HCEC 1CT (cell line): ENCODE data around the gene ALS2.
"Not testable (repeated sequence)": the region's sequence is repeated elsewhere in the genome, so short reads cannot be mapped to it uniquely, and the experiment has no call there.

Source experiments
- DNase-seq: peaks from one replicate; pipeline ENCODE4 v3.0.0-alpha.2; 2017

Gene ALS2

GRCh38 chr2:201793631-201794030, 12.9 kb upstream of the ALS2 start:
- DNase-seq, result no peak

- DNase-seq, result no peak
Observed at GRCh38 chr2:201790989-201791388, 10.3 kb upstream of the ALS2 start.

- DNase-seq, result no peak
Observed at GRCh38 chr2:201790291-201790690, 9.6 kb upstream of the ALS2 start.

- DNase-seq, result no peak
Observed at GRCh38 chr2:201789395-201789794, 8.7 kb upstream of the ALS2 start.

DNA sequence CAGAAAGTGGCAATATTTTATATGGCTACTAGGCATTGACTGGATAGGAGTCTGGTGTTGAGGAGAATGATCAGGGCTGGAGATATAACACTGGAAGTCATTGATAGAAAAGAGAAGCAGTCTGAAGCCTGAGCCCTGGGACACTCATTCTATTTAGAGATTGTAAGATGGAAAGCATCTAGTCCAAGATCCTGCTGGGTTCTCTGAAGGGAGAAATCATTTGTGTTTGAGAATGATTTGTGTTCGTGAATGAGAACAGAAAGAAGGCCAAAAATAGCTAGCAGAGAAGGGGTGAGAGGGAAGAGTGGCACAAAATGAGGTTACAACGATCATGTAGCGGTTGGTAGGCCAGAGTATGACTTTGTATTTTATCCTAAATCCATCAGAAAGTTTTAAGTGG, 7.6 kb upstream of the ALS2 start:
- no peak for DNase-seq

DNA sequence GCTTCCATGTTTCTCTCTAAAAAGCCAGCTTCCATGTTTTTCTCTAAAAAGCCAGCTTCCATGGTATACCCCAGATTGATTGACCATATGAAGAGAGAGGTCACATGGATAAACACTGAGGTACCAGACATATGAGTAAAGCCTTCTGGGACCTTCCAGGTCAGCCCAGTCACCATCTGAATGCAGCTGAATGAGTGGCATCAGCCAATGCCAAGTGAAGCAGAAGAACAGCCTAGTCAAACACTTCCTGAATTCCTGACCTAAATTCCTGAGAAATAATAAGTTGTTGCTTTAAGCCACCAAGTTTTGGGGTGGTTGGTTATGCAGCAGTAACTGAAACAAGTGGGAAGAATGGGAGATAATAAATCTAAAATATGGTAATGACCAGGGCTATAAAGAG, 5.7 kb upstream of the ALS2 start:
- DNase-seq, result no peak

DNA sequence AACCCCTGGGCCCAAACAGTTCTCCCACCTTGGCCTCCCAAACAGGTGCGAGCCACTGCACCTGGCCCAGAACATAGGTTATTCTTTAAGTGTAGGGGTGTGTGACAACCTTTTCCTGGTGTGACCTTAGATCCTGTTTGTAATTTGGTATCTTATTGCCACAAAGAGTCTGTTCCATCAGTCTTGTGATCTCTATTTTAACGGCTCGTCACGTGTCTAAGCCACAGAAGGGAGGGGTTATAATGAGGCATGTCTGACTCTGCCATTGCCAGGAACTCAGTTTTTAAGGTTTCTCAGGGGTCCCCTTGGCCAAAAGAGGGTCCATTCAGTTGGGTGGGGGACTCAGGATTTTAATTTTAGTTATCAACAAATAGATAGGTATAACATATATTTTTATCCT, 4.4 kb upstream of the ALS2 start:
- DNase-seq, result no peak

- DNase-seq, result no peak
Observed at GRCh38 chr2:201784563-201784962, 3.8 kb upstream of the ALS2 start.

DNA sequence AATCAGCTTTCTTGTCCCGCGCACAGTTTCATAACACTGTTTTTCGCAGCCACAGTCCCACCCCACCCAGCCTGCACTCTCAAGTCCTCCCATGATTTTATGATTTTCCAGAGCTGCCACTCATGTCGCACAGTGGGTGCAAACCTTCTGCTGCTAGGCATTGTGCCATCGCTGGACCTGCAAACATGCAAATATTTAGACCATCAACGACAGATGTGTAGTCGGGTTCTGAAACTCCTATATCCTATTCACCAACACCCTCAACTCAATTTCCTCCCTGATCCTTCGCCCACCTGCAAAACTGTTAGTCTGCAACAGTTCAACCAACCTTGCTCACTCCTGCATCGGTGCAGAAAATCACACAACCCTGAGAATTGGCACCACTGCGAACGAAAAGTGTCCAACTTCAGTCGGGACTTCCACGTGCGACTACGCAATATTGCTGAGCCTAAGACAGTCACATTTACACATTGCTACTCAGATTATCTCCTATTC, 871 bp upstream of the ALS2 start:
- peak; percentile 28 for DNase-seq

- peak; percentile 44 for DNase-seq
Observed at GRCh38 chr2:201779901-201780673, 646 bp downstream of the ALS2 start.

DNA sequence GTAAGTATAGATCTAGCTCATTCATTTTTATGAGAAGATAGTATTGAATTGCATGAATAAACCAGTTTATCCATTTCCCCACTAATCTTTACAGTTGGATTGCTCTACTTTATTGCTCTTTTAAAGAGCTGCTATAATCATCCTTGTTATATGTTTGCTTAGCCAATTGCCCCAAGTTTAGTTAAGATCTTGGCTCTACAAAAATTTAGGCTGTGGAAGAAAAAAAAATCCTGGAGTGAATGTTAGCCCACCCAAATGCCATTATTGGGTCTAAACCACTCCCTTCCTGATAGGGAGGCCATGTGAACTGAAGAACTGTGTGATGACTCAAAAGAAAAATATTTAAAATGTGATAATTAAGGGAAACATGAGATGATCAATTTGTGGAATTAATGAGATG, 2.9 kb downstream of the ALS2 start:
- no peak for DNase-seq

DNA sequence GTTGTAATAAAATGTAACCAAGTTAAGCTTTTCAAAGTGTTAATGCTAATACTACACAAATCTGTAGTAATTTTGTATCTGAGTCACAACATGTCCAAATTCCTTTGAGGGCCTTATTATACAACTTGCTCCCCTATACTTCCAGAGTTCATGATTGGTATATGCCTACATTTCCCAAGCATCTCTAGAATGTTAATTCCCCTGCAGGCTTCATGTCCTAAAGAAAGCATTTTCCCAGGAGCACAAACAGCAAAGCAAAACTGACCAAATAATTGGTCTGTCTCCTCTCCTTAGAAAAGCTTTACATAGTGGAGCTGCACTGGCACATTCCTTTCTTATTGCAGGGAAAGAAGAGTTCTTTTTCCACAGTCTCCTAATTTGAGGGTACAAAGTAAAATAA, 3.7 kb downstream of the ALS2 start:
- DNase-seq, result no peak

GRCh38 chr2:201775326-201775725, 5.4 kb downstream of the ALS2 start:
- DNase-seq, result no peak

GRCh38 chr2:201774546-201774945, 6.2 kb downstream of the ALS2 start:
- DNase-seq, result no peak

- no peak for DNase-seq
Observed at GRCh38 chr2:201773990-201774389, 6.7 kb downstream of the ALS2 start.

DNA sequence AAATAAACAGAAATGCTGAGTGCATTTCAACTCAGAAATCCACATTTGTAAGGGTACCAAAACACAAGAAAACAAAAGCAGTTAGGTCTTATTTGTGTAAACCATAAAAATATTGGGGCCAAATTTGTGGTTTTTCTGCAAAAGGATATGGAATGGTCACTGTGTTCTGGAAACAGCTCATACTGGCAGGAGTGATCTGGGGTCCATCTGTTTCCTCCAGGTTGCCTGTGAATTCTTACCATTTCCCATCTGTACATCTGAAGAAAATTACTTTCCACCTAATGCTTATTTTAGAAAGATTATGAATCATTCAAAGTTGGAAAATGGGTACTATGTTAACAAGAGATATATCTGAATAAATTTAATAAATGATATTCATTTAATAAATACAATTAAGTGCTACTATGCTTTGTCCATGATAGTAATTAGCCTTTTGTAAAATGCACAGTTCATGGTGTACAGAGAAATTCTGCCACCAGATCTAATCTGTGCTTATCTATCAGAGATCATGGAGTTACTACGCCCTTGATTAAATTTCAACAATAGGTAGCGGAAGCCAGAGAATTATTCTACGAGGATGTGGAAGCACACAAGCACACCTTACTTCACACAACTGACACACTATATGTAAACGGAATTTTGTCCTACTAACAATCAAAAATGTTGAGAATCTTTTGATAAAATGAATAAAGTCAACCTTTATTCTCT, 10.9 kb downstream of the ALS2 start:
- no peak for DNase-seq

- DNase-seq, result peak; percentile 54
Observed at GRCh38 chr2:201768918-201769317, 11.8 kb downstream of the ALS2 start.

DNA sequence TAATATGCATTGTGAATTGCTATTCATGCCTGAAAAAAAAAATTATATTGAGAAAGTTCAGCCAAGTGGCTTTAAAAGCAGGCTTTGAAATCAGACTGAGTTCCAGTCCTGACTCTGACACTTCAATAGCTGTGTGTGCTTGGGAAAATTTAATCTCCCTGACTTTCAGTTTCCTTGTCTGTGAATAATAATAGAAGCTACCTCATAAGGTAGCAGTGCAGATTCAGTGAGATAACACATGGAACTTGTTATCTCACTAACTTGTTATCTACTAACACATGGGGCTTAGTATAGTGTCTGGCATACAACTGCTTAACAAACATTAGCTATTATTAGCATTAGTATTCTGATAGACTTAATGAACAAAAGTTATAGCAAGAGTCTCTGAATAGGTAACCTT, 14.9 kb downstream of the ALS2 start:
- no peak for DNase-seq

- not testable (repeated sequence) for DNase-seq
Observed at GRCh38 chr2:201764469-201764868, 16.3 kb downstream of the ALS2 start.

- no peak for DNase-seq
Observed at GRCh38 chr2:201761101-201761500, 19.6 kb downstream of the ALS2 start.

DNA sequence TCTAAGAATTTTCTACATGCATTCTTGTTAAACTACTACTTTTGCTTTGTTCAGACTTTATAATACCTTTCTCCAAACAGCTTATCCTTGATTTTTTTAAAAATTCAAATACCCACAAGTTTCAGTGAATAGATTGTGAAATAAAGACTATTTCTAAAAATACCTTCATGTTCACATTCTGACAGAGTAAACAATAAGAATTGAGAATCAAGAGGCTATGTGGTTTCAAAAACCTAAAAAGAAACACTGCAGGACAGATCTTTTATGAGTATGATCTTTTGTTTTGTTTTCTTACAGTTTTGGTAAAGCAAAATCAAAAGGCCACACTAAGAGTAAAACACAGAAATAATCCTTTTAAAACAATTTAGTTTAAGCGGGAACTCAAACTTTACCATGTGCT, 21.2 kb downstream of the ALS2 start:
- no peak for DNase-seq

GRCh38 chr2:201758873-201759272, 21.9 kb downstream of the ALS2 start:
- no peak for DNase-seq

- DNase-seq, result no peak
Observed at GRCh38 chr2:201758234-201758633, 22.5 kb downstream of the ALS2 start.

DNA sequence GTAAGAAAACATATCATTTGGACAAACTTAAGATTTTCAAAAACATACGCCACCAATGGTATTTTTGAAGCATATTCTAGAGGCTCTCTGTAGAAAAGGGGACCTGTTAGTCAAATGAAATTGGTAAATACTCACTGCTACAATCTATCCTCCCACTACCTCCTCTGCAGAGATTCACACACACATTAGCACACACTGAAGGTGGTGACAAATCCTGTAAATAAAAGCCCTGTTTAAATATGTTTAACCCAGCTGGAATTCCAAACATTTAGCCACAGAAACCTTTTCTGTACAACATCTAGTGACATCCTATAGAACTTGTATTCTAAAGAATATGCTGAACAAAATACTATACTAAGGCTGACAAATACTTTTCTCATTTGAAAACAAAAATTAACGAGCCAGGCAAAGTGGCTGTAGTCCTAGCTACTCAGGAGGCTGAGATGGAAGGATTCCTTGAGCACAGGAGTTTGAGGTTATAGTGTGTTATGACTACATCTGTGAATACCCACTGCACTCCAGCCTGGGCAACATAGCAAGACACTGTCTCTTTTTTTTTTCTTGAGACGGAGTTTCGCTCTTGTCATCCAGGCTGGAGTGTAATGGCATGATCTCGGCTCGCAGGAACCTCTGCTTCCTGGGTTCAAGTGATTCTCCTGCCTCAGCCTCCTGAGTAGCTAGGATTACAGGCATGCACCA, 25.9 kb downstream of the ALS2 start:
- DNase-seq, result no peak
